DND-41 (cell line): ENCODE results near the gene MBD6.
"Not testable (repeated sequence)": the region's sequence is repeated elsewhere in the genome, so short reads cannot be mapped to it uniquely, and the experiment has no call there.

Experiments used
- ATAC-seq: fragments of 200-7000 bp; cut with Tn5 transposase; 3 replicates; pipeline ENCODE4 v1.9.1; 2021; ENCODE audit warnings: low read depth; ENCODE audit not compliant: insufficient read depth
- DNase-seq: peaks from one replicate; pipeline ENCODE4 v3.0.0-alpha.2; 2020
- H2AFZ ChIP-seq: 2 replicates; pipeline ENCODE4 v1.6.0; 2012; ENCODE audit warnings: low read depth, low read length
- H3K27ac ChIP-seq: 2 replicates; pipeline ENCODE4 v1.5.1; 2012; ENCODE audit warnings: low read length, inconsistent platforms
- H3K27me3 ChIP-seq: fragments of 200-600 bp; sonication (generic); 2 replicates; pipeline ENCODE4 v1.6.0; 2012; ENCODE audit warnings: low read length, mild to moderate bottlenecking, inconsistent platforms; ENCODE audit not compliant: insufficient read depth, poor library complexity
- H3K36me3 ChIP-seq: 2 replicates; pipeline ENCODE4 v1.5.1; 2012; ENCODE audit warnings: low read length, inconsistent platforms; ENCODE audit not compliant: insufficient read depth
- H3K4me1 ChIP-seq: 2 replicates; pipeline ENCODE4 v1.5.1; 2012; ENCODE audit warnings: mild to moderate bottlenecking, low read length; ENCODE audit not compliant: insufficient read depth
- H3K4me2 ChIP-seq: 2 replicates; pipeline ENCODE4 v1.6.0; 2012; ENCODE audit warnings: mild to moderate bottlenecking, moderate library complexity, low read length, inconsistent platforms; ENCODE audit not compliant: insufficient read depth
- H3K4me3 ChIP-seq, 2 experiments: fragments of 200-600 bp in 1 of 2; shearing (Covaris generic) in 1 of 2; 2 replicates each; pipeline ENCODE4 v1.5.1; 2012 to 2016; ENCODE audit warnings: inconsistent platforms in 2 of 2, low read length in 2 of 2, mild to moderate bottlenecking in 2 of 2, low read depth in 1 of 2, moderate library complexity in 1 of 2
- H3K79me2 ChIP-seq: 2 replicates; pipeline ENCODE4 v1.6.0; 2012; ENCODE audit warnings: low read length, inconsistent platforms; ENCODE audit not compliant: insufficient read depth
- H3K9ac ChIP-seq: 2 replicates; pipeline ENCODE4 v1.6.0; 2012; ENCODE audit warnings: low read depth, mild to moderate bottlenecking, inconsistent platforms, low read length, moderate library complexity
- H3K9me3 ChIP-seq: 2 replicates; pipeline ENCODE4 v1.5.1; 2012; ENCODE audit warnings: low read length, moderate library complexity, mild to moderate bottlenecking, inconsistent platforms; ENCODE audit not compliant: insufficient read depth, severe bottlenecking
- H4K20me1 ChIP-seq: 2 replicates; pipeline ENCODE4 v1.6.0; 2012; ENCODE audit warnings: low read length; ENCODE audit not compliant: insufficient read depth
- CTCF ChIP-seq: IDR thresholded peaks from 2 replicates; pipeline ENCODE4 v1.5.1; 2012; ENCODE audit warnings: borderline replicate concordance, low read length, moderate library complexity, mild to moderate bottlenecking; ENCODE audit not compliant: poor library complexity, severe bottlenecking; ENCODE audit errors: extremely low read depth
- EZH2 ChIP-seq: IDR thresholded peaks from 3 replicates; pipeline ENCODE4 v1.6.1; 2012; ENCODE audit warnings: borderline replicate concordance, low read depth, mild to moderate bottlenecking, moderate library complexity, low read length, inconsistent platforms; ENCODE audit not compliant: severe bottlenecking

The MBD6 gene

GRCh38 chr12:57490126-57490525 is 32.5 kb upstream of the MBD6 start:
- Histone ChIP-seq H3K27ac (no peak overlapping the region), H3K27me3 (no peaks in the 10 kb centered on the region), H4K20me1 (peaks cover 31% of the 10 kb centered on the region), H3K79me2 (peaks cover 46% of the 10 kb centered on the region), H2AFZ (no peak overlapping the region), H3K4me1 (peaks cover 28% of the 10 kb centered on the region), H3K36me3 (peaks cover 47% of the 10 kb centered on the region), H3K9ac (no peak overlapping the region), H3K4me3 (no peak overlapping the region), H3K4me2 (peak overlapping the region; percentile 92; the same call in 1 of the 2 replicates), H3K9me3 (no peaks in the 10 kb centered on the region)
- DNase-seq (no peak), ATAC-seq (no peak)
- TF ChIP-seq CTCF (no peak), EZH2 (no peak)

- no peak for DNase-seq
- H3K27me3 ChIP-seq, result no peaks in the 10 kb centered on the region
- no peaks in the 10 kb centered on the region for H3K9me3 ChIP-seq
- H3K4me2 ChIP-seq, result no peak overlapping the region
- TF ChIP-seq CTCF, result peak; percentile 48
- TF ChIP-seq EZH2, result no peak
- H3K27ac ChIP-seq, result no peak overlapping the region; the same call in 1 of the 2 replicates
- peaks cover 28% of the 10 kb centered on the region for H3K4me1 ChIP-seq
- H3K36me3 ChIP-seq, result peaks cover 59% of the 10 kb centered on the region
- peaks cover 31% of the 10 kb centered on the region for H4K20me1 ChIP-seq
- no peak overlapping the region for H3K9ac ChIP-seq
- H3K4me3 ChIP-seq, result no peak overlapping the region
- H3K79me2 ChIP-seq, result peaks cover 46% of the 10 kb centered on the region
- 0 out of 3 replicates have a peak, but pooled peaks have one; percentile 15 for ATAC-seq
- no peak overlapping the region for H2AFZ ChIP-seq
Measured at GRCh38 chr12:57491393-57492280, 31.0 kb upstream of the MBD6 start.

- H3K79me2 ChIP-seq, result peaks cover 48% of the 10 kb centered on the region
- not testable (repeated sequence) for H3K27ac ChIP-seq, H3K4me3 ChIP-seq, DNase-seq, H2AFZ ChIP-seq, H3K9me3 ChIP-seq, H3K9ac ChIP-seq, H3K27me3 ChIP-seq, H3K4me1 ChIP-seq, H3K4me2 ChIP-seq, ATAC-seq
- peaks cover 26% of the 10 kb centered on the region; the same call in 1 of the 2 replicates for H4K20me1 ChIP-seq
- H3K36me3 ChIP-seq, result peaks cover 72% of the 10 kb centered on the region
Measured at GRCh38 chr12:57495051-57495701, 27.4 kb upstream of the MBD6 start.

GRCh38 chr12:57496822-57497221 is 25.8 kb upstream of the MBD6 start:
- no peak overlapping the region for H3K4me2 ChIP-seq
- H3K9me3 ChIP-seq, result no peaks in the 10 kb centered on the region
- no peak overlapping the region for H2AFZ ChIP-seq
- peaks cover 45% of the 10 kb centered on the region for H3K79me2 ChIP-seq
- no peak overlapping the region for H3K27ac ChIP-seq
- H3K36me3 ChIP-seq, result peaks cover 72% of the 10 kb centered on the region
- ATAC-seq (no peak; the same call in 2 of the 3 replicates), DNase-seq (no peak)
- no peak for TF ChIP-seq CTCF
- H3K4me3 ChIP-seq, result no peak overlapping the region
- no peaks in the 10 kb centered on the region for H3K4me1 ChIP-seq
- no peaks in the 10 kb centered on the region for H3K27me3 ChIP-seq
- no peak overlapping the region for H3K9ac ChIP-seq
- peaks cover 23% of the 10 kb centered on the region; the same call in 1 of the 2 replicates for H4K20me1 ChIP-seq
